Activated naive CD8-positive, alpha-beta T cell treated with anti-CD3 and anti-CD28 coated beads, Interleukin-2, amount 10 ng/mL, durations not matched to agents 7 days and 5 days (primary cell): ENCODE data around the gene LRRC1. TPM values are rescaled to one million over a fixed set of nuclear protein-coding genes. Genes with fewer than 3 reads are reported as not detected.

Source experiments
- ATAC-seq: fragments of 150-1000 bp; cut with Tn5 transposase; one replicate; pipeline ENCODE4 v1.10.0; 2021; ENCODE audit warnings: low read depth, moderate library complexity
- POLR2A ChIA-PET: fragments of 350-600 bp; sonication (Branson Sonifier 250); formaldehyde crosslinking; loops from one replicate; lab custom pipeline; 2021; ENCODE audit warnings: antibody characterized with exemption; lab: Charles Lee
- DNase-seq: peaks from one replicate; pipeline ENCODE4 v3.0.0; 2021
- H3K27ac Mint-ChIP-seq: one replicate; pipeline ENCODE4 v1.8.0; 2022; ENCODE audit warnings: mild to moderate bottlenecking, mixed read lengths
- H3K27me3 Mint-ChIP-seq: one replicate; pipeline ENCODE4 v1.8.0; 2022; ENCODE audit warnings: mild to moderate bottlenecking, moderate library complexity, mixed read lengths
- H3K36me3 Mint-ChIP-seq: one replicate; pipeline ENCODE4 v1.8.0; 2021; ENCODE audit warnings: mild to moderate bottlenecking, mixed read lengths
- H3K4me1 Mint-ChIP-seq: one replicate; pipeline ENCODE4 v1.8.0; 2021; ENCODE audit warnings: mixed read lengths
- H3K4me3 Mint-ChIP-seq: one replicate; pipeline ENCODE4 v1.8.0; 2022; ENCODE audit warnings: mild to moderate bottlenecking, moderate library complexity, mixed read lengths
- H3K9me3 Mint-ChIP-seq: one replicate; pipeline ENCODE4 v1.8.0; 2021; ENCODE audit warnings: mixed read lengths
- total RNA-seq, 2 experiments: library from RNA; stranded (reverse); gene quantifications; one replicate each; pipeline ENCODE4 v1.2.3, GENCODE V29; 2021

LRRC1 gene
- total RNA-seq, 2 experiments from 2014 or later, result 3.5 to 4.2 TPM

GRCh38 chr6:53869964-53870363 lies 75.2 kb downstream of the LRRC1 start:
- no peak for DNase-seq
- POLR2A ChIA-PET, result no interaction called here
- Mint-ChIP-seq H3K4me3 (no peak overlapping the region), H3K4me1 (no peaks in the 10 kb centered on the region), H3K27ac (no peak overlapping the region), H3K27me3 (no peaks in the 10 kb centered on the region), H3K9me3 (peaks cover 3% of the 10 kb centered on the region), H3K36me3 (peaks cover 5% of the 10 kb centered on the region)
- ATAC-seq, result no peak

GRCh38 chr6:53873922-53874321 lies 79.1 kb downstream of the LRRC1 start:
- Mint-ChIP-seq H3K4me1 (no peaks in the 10 kb centered on the region), H3K27ac (no peak overlapping the region), H3K4me3 (no peak overlapping the region), H3K27me3 (no peaks in the 10 kb centered on the region), H3K36me3 (peaks cover 5% of the 10 kb centered on the region), H3K9me3 (peaks cover 6% of the 10 kb centered on the region)
- ATAC-seq (no peak), DNase-seq (no peak)
- POLR2A ChIA-PET, result no interaction called here

GRCh38 chr6:53874964-53875363 lies 80.2 kb downstream of the LRRC1 start:
- Mint-ChIP-seq H3K9me3 (peaks cover 6% of the 10 kb centered on the region), H3K4me1 (no peaks in the 10 kb centered on the region), H3K27ac (no peak overlapping the region), H3K27me3 (no peaks in the 10 kb centered on the region), H3K4me3 (no peak overlapping the region), H3K36me3 (peaks cover 5% of the 10 kb centered on the region)
- DNase-seq, result no peak
- ATAC-seq, result no peak
- POLR2A ChIA-PET, result no interaction called here

- H3K4me3 Mint-ChIP-seq, result no peak overlapping the region
- POLR2A ChIA-PET, result no interaction called here
Observed at GRCh38 chr6:53877151-53877550, 82.3 kb downstream of the LRRC1 start.

GRCh38 chr6:53878808-53879207 lies 84.0 kb downstream of the LRRC1 start:
- Mint-ChIP-seq H3K36me3 (peaks cover 4% of the 10 kb centered on the region), H3K27me3 (no peaks in the 10 kb centered on the region), H3K9me3 (peaks cover 3% of the 10 kb centered on the region), H3K27ac (no peak overlapping the region), H3K4me1 (no peaks in the 10 kb centered on the region), H3K4me3 (no peak overlapping the region)
- no peak for DNase-seq
- POLR2A ChIA-PET, result no interaction called here
- ATAC-seq, result no peak

More at GRCh38 chr6:53877151-53877550, 82.3 kb downstream of the LRRC1 start:
- DNase-seq (no peak), ATAC-seq (no peak)
- no peak overlapping the region for H3K27ac Mint-ChIP-seq
- H3K4me1 Mint-ChIP-seq, result no peaks in the 10 kb centered on the region
- H3K36me3 Mint-ChIP-seq, result peaks cover 3% of the 10 kb centered on the region
- no peaks in the 10 kb centered on the region for H3K27me3 Mint-ChIP-seq
- peaks cover 6% of the 10 kb centered on the region for H3K9me3 Mint-ChIP-seq

- no peak for DNase-seq
Observed at GRCh38 chr6:53879608-53880007, 84.8 kb downstream of the LRRC1 start.

GRCh38 chr6:53887316-53887715 lies 92.5 kb downstream of the LRRC1 start:
- no peaks in the 10 kb centered on the region for H3K27me3 Mint-ChIP-seq
- no peaks in the 10 kb centered on the region for H3K4me1 Mint-ChIP-seq
- no peaks in the 10 kb centered on the region for H3K9me3 Mint-ChIP-seq
- ATAC-seq, result no peak
- H3K4me3 Mint-ChIP-seq, result no peak overlapping the region
- no peak for DNase-seq
- H3K36me3 Mint-ChIP-seq, result peaks cover 5% of the 10 kb centered on the region
- H3K27ac Mint-ChIP-seq, result no peak overlapping the region
- POLR2A ChIA-PET, result no interaction called here

More at GRCh38 chr6:53879608-53880007, 84.8 kb downstream of the LRRC1 start:
- Mint-ChIP-seq H3K27me3 (no peaks in the 10 kb centered on the region), H3K27ac (no peak overlapping the region), H3K36me3 (peaks cover 5% of the 10 kb centered on the region), H3K9me3 (peaks cover 3% of the 10 kb centered on the region), H3K4me1 (no peaks in the 10 kb centered on the region), H3K4me3 (no peak overlapping the region)
- no peak for ATAC-seq
- POLR2A ChIA-PET, result no interaction called here

- POLR2A ChIA-PET, result no interaction called here
- Mint-ChIP-seq H3K4me3 (no peak overlapping the region), H3K4me1 (no peaks in the 10 kb centered on the region), H3K9me3 (no peaks in the 10 kb centered on the region), H3K36me3 (no peaks in the 10 kb centered on the region), H3K27me3 (no peaks in the 10 kb centered on the region), H3K27ac (no peak overlapping the region)
- DNase-seq (no peak), ATAC-seq (no peak)
Observed at GRCh38 chr6:53888931-53889330, 94.1 kb downstream of the LRRC1 start.

GRCh38 chr6:53889365-53889764 lies 94.6 kb downstream of the LRRC1 start:
- H3K36me3 Mint-ChIP-seq, result no peaks in the 10 kb centered on the region
- DNase-seq (no peak), ATAC-seq (no peak)
- H3K4me3 Mint-ChIP-seq, result no peak overlapping the region
- no peak overlapping the region for H3K27ac Mint-ChIP-seq
- H3K27me3 Mint-ChIP-seq, result no peaks in the 10 kb centered on the region
- H3K4me1 Mint-ChIP-seq, result peaks cover 2% of the 10 kb centered on the region
- POLR2A ChIA-PET, result no interaction called here
- H3K9me3 Mint-ChIP-seq, result no peaks in the 10 kb centered on the region

GRCh38 chr6:53892707-53893106 lies 97.9 kb downstream of the LRRC1 start:
- no peaks in the 10 kb centered on the region for H3K27me3 Mint-ChIP-seq
- H3K36me3 Mint-ChIP-seq, result peaks cover 2% of the 10 kb centered on the region
- peaks cover 3% of the 10 kb centered on the region for H3K4me1 Mint-ChIP-seq
- ATAC-seq (no peak), DNase-seq (no peak)
- H3K4me3 Mint-ChIP-seq, result no peak overlapping the region
- no peak overlapping the region for H3K27ac Mint-ChIP-seq
- POLR2A ChIA-PET, result no interaction called here
- H3K9me3 Mint-ChIP-seq, result no peaks in the 10 kb centered on the region

- no peaks in the 10 kb centered on the region for H3K27me3 Mint-ChIP-seq
- POLR2A ChIA-PET, result no interaction called here
- H3K27ac Mint-ChIP-seq, result no peak overlapping the region
- ATAC-seq, result no peak
- no peak overlapping the region for H3K4me3 Mint-ChIP-seq
- peaks cover 7% of the 10 kb centered on the region for H3K36me3 Mint-ChIP-seq
- H3K4me1 Mint-ChIP-seq, result peaks cover 3% of the 10 kb centered on the region
- H3K9me3 Mint-ChIP-seq, result no peaks in the 10 kb centered on the region
- DNase-seq, result no peak
Observed at GRCh38 chr6:53894091-53894490, 99.3 kb downstream of the LRRC1 start.

- Mint-ChIP-seq H3K4me1 (peaks cover 3% of the 10 kb centered on the region), H3K27me3 (no peaks in the 10 kb centered on the region), H3K36me3 (peaks cover 7% of the 10 kb centered on the region), H3K27ac (no peak overlapping the region), H3K9me3 (no peaks in the 10 kb centered on the region), H3K4me3 (no peak overlapping the region)
- POLR2A ChIA-PET, result no interaction called here
- DNase-seq (no peak), ATAC-seq (no peak)
Observed at GRCh38 chr6:53896196-53896595, 101.4 kb downstream of the LRRC1 start.

- Mint-ChIP-seq H3K27me3 (no peaks in the 10 kb centered on the region), H3K27ac (no peak overlapping the region), H3K9me3 (no peaks in the 10 kb centered on the region), H3K4me3 (no peak overlapping the region), H3K4me1 (peaks cover 3% of the 10 kb centered on the region), H3K36me3 (peaks cover 7% of the 10 kb centered on the region)
- no peak for ATAC-seq
- POLR2A ChIA-PET, result no interaction called here
- DNase-seq, result no peak
Observed at GRCh38 chr6:53898026-53898795, 103.4 kb downstream of the LRRC1 start.

GRCh38 chr6:53899512-53899911 lies 104.7 kb downstream of the LRRC1 start:
- DNase-seq, result no peak
- no peak for ATAC-seq
- H3K9me3 Mint-ChIP-seq, result no peaks in the 10 kb centered on the region
- H3K4me1 Mint-ChIP-seq, result no peaks in the 10 kb centered on the region
- H3K27ac Mint-ChIP-seq, result no peak overlapping the region
- no peaks in the 10 kb centered on the region for H3K27me3 Mint-ChIP-seq
- no peak overlapping the region for H3K4me3 Mint-ChIP-seq
- POLR2A ChIA-PET, result no interaction called here
- peaks cover 9% of the 10 kb centered on the region for H3K36me3 Mint-ChIP-seq
